Measurements from ENCODE around the gene CHMP3.
"Not testable (repeated sequence)": the region's sequence is repeated elsewhere in the genome, so short reads cannot be mapped to it uniquely, and the experiment has no call there.

Gene CHMP3

GRCh38 chr2:86562922-86563649 is at the start of gene CHMP3:
Gene CHMP3 (minus strand): TSS chr2:86563443. CDS start chr2:86563348, 95 bp downstream.
- DNase-seq, result peak; percentile 94

- DNase-seq, result no peak
These were observed 47.6 kb upstream of the CHMP3 start for GRCh38 chr2:86610871-86611270.

GRCh38 chr2:86608832-86609410 is 45.7 kb upstream of the CHMP3 start:
- no peak for DNase-seq

GRCh38 chr2:86603905-86604304 is 40.7 kb upstream of the CHMP3 start:
- no peak for DNase-seq

- DNase-seq, result no peak
These were observed 35.7 kb upstream of the CHMP3 start for GRCh38 chr2:86598966-86599365.

- DNase-seq, result no peak
These were observed 32.9 kb upstream of the CHMP3 start for GRCh38 chr2:86596118-86596517.

- no peak for DNase-seq
These were observed 30.0 kb upstream of the CHMP3 start for GRCh38 chr2:86593266-86593665.

GRCh38 chr2:86592547-86593230 is 29.4 kb upstream of the CHMP3 start:
- no peak for DNase-seq

- not testable (repeated sequence) for DNase-seq
These were observed 26.5 kb upstream of the CHMP3 start for GRCh38 chr2:86589701-86590100.

GRCh38 chr2:86584151-86584913 is 21.1 kb upstream of the CHMP3 start:
- DNase-seq, result no peak

GRCh38 chr2:86580560-86580959 is 17.3 kb upstream of the CHMP3 start:
- no peak for DNase-seq

- DNase-seq, result no peak
These were observed 14.7 kb upstream of the CHMP3 start for GRCh38 chr2:86577817-86578456.

- no peak for DNase-seq
These were observed 6.8 kb upstream of the CHMP3 start for GRCh38 chr2:86570059-86570458.

- DNase-seq, result no peak
These were observed 3.6 kb upstream of the CHMP3 start for GRCh38 chr2:86566821-86567190.

GRCh38 chr2:86566158-86566820 is 3.0 kb upstream of the CHMP3 start:
- DNase-seq, result no peak

- DNase-seq, result no peak
These were observed 413 bp upstream of the CHMP3 start for GRCh38 chr2:86563650-86564061.

GRCh38 chr2:86562485-86562921 is 740 bp downstream of the CHMP3 start:
- DNase-seq, result no peak

GRCh38 chr2:86557836-86558235 is 5.4 kb downstream of the CHMP3 start:
- no peak for DNase-seq

GRCh38 chr2:86556508-86556907 is 6.7 kb downstream of the CHMP3 start:
- DNase-seq, result no peak

- DNase-seq, result no peak
These were observed 10.4 kb downstream of the CHMP3 start for GRCh38 chr2:86552889-86553288.

GRCh38 chr2:86549963-86550725 is 13.1 kb downstream of the CHMP3 start:
- not testable (repeated sequence) for DNase-seq

Measured in activated T-cell treated with anti-CD3 and anti-CD28 coated beads for 4 hours (primary cell).